GM18507 (cell line): ENCODE data around the gene S100G.
"Not testable (repeated sequence)": the region's sequence is repeated elsewhere in the genome, so short reads cannot be mapped to it uniquely, and the experiment has no call there.

Experiments used
- DNase-seq: peaks from one replicate; pipeline ENCODE4 v3.0.0; 2011; ENCODE audit warnings: low read depth; ENCODE audit not compliant: insufficient read length; ENCODE audit errors: extremely low spot score
- FAIRE-seq: peaks from 2 replicates; lab custom pipeline; 2011; peaks lifted over from hg19 to GRCh38; lab: Jason Lieb, UNC

Gene S100G, protein sequence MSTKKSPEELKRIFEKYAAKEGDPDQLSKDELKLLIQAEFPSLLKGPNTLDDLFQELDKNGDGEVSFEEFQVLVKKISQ

DNA sequence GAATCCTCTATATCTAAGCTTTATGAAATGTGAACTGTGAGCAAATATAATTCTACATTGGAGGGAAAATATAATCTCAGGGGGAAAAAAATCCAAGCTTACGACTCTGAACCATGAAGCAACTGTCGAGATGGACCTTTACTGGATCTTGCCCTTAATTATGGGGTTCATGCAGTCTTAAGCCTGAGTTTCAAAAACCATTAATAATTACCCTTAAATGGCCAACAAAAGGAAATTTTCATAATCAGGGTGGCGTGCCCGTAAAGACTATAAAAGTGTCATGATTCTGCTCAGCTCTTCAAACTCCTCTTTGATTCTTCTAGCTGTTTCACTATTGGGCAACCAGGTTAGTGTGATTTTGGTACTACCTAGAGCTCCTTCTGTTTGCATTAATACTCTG lies at the start of gene S100G:
Gene S100G, plus strand, starts transcription at position 301 of the 400 bp plus-strand sequence. CDS start 849 bp downstream, outside the sequence.
- FAIRE-seq (no peak), DNase-seq (no peak)

DNA sequence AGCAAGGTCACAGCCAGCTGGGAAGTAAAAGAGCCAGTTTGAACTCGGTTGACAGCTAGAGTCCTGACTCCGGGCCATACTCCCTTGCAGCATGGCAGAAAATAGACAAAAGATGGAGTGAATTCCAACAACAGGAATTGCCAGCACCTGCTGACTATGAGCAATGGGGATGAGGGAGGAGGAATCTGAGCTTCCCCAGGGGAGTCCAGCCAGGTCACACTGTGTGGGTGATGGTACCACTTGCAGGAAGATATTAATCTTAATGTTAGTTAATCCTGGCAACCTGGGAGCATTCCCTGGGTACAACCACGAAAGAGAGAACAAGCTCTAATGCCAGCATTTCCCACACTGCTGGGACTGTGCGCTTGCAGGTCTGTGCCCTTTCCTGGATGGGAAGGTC lies 48.1 kb upstream of the S100G start:
- no peak for FAIRE-seq
- DNase-seq, result no peak

DNA sequence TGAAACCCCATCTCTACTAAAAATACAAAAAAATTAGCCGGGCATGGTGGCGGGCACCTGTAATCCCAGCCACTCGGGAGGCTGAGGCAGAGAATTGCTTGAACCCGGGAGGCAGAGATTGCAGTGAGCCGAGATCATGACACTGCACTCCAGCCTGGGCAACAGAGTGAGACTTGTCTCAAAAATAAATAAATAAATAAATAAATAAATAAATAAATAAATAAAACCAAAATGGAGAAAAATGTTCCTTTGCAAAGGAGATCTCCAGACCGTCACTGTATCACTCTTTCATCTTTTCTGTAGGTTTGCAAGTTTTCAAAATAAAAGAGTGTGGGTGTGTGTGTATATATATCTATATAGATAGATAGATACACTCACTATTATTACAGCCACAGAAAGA lies 46.7 kb upstream of the S100G start:
- not testable (repeated sequence) for DNase-seq, FAIRE-seq

DNA sequence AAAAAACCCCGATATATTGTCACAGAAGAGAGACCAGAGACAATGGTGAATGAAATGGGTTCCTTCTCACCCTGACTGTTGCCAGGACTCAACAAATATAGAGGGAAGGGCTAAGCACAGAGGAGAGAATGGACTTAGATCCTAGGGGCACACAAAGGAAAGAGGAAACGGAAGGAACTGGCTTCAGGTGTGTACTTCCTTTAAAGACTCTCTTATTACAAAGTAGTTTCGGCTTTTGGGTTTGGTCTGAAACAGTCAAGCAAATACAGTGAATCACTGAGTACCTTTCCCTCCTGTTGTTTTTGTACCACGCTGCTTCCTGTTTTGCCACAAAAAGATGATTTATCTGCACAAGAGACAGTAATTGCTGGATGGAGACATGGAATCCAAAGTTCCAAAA lies 46.1 kb upstream of the S100G start:
- FAIRE-seq (no peak), DNase-seq (no peak)

DNA sequence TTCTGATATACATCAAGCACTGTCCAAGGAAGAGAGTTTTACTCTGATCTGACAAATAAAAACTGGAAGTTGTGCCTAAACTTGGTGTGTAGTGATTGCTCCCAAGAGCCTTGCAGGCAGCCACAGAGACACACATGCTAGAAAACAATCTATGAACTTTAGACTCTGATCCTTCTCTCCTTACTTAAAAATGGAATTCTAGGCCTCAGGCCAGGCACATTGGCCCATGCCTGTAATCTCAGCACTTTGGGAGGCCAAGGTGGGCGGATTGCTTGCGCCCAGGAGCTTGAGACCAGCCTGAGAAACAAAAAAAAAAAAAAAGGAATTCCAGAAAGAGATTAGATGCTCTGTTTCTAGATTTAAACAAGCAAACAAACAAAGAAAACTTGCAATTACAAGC lies 45.6 kb upstream of the S100G start:
- DNase-seq (no peak), FAIRE-seq (no peak)

DNA sequence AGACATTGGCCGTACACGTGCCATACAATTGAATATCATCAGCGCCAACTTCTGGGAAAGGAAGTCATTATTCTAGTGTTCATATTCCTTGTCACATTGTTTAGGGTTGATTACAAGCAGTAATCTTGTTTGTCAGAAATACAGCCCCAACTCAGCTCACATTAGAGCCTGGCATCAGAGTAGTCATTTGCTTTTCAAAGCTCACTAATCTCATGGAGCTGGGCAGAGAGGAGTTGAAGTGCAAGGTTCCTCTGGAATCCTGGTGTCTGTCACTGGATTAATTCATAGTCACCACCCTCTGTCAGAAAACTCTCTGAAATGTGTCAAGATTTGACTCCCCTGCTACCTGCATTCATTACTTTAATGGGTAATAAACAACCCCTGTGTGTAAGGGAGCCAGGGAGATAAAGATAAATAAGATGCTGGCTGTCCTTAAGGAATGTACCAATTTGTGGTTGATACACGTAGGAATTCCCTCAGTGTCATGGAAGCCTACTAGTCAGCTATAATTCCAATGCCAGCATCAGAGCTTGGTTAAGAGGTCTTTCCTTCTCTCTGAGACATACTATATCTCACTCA lies 43.7 kb upstream of the S100G start:
- no peak for FAIRE-seq
- DNase-seq, result no peak

DNA sequence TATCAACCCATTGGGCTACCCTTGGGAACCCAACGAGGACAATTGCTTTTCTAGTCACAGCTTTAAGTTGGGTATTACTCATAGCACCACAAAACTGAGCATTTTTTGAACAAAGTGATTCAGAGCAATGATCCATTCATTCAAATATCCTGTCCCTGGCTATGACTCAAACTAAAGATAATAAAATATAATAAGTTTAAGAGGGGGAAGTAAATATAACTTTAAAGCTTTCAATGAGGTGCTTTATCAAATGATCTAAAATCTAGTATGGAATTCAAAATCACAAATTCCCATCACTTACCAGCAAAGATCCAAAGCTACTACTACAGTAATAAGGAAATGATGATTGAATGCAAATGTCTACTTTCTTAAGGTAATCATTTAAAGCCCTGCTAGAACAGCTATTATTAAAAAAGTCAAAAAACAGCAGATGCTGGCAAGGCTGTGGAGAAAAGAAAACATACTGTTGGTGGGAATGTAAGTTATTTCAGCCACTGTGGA lies 39.8 kb upstream of the S100G start:
- FAIRE-seq (no peak), DNase-seq (no peak)

DNA sequence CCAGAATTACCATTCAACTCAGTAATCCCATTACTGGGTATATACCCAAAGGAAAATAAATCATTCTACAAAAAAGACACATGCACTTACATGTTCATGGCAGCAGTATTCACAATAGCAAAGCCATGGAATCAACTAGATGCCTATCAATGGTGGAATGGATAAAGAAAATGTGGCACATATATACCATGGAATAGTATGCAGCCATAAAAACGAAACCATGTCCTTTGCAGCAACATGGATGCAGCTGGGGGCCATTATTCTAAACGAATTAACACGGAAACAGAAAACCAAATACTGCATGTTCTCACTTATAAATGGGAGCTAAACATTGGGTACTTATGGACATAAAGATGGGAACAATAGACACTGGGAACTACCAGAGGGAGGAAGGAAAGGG lies 39.3 kb upstream of the S100G start:
- not testable (repeated sequence) for DNase-seq, FAIRE-seq

DNA sequence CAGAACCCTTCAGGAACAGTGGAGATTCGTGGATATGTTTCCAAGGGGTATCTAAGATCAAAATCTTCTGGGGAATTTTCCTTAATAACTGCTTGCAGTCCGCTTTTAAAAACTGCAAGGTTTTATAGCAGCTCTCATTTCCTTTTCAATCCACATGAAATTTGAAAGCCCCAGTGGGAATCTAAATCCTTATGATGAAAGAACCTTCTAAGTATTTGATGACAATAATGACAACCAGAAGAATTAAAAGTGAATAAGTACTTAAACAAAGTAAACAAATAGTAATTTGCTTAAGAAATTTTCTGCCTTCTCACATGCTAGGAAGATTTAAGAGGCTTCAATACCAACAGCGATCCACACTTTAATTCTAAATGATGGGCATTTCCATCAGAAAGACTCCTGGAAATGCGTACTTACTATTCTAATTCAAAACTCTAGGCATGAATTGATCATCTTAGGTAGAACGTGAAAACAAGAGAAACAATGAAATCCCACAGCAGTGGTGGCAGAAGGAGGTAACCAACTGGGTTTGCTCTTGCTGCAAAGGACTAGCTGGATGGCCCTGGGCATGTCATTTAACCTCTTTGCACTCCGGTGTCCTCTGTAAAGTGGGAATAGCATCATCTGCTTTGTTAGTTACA lies 37.6 kb upstream of the S100G start:
- FAIRE-seq (no peak), DNase-seq (no peak)

DNA sequence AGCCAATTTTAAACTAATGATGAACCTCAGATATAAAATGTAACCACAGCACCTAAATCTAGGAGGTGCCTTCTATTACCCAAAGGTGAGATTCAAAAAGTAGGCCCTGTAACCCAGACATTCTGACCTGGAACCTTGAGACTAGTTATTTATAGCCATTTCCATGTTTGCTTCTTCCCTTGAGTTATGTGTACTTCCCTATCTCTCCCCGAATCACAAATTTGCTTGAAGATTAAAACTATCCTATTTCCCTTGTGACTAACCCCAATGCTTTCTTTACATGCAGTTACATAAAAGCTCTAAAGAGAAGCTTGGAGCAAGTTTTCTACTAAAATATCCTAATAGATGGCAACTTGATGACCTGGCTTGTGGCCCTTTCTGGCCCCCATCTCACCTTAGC lies 32.6 kb upstream of the S100G start:
- FAIRE-seq, result no peak
- DNase-seq, result no peak

DNA sequence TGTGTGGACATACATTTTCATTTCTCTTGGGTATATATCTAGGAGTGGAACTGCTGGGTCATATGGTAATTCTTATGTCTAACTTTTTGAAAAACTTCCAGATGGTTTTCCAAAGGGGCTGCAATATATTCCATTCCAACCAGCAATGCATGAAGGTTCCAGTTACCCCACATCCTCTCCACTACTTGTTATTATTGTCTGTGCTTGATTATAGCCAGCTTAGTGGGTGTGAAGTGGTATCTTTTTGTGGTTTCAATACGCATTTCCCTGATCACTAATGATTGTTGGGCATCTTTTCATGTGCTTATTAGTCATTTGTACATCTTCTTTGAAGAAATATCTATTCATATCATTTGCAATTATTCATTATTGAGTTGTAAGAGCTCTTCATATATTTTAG lies 31.5 kb upstream of the S100G start:
- FAIRE-seq (no peak), DNase-seq (no peak)

DNA sequence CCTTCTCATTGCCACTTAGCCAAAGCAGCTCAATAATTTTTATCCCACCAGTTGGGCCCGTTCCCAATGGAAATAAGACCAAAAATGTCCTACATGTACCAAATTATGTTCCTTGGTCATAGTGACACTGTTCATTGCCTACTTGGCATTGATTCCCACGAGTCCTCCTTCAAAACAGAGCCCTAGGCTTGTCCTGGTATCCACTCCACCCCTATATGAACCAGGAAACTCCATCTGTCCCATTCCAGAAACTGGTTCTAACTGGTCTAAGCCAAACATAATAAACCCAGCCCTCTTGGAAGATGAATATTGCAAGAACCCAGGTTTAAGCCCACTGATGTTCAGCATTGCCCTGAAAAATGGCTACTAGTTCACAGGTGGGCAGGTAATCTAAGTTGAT lies 30.9 kb upstream of the S100G start:
- no peak for DNase-seq
- no peak for FAIRE-seq

DNA sequence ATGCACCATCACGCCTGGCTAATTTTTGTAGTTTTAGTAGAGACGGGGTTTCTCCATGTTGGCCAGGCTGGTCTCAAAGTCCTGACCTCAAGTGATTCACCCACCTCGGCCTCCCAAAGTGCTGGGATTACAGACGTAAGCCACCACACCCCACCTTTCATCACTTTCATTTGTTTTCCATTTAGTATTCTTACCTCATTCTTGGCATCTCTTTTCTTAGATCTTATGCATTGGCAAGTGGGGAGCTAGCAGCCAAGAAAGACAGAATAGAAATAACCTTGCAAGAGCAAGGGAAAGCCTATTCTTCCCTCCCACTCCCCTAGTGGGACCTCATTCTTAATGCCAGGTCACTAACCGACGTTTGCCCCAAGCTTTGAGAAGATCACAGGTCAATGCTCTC lies 21.4 kb upstream of the S100G start:
- DNase-seq, FAIRE-seq: not testable (repeated sequence)

DNA sequence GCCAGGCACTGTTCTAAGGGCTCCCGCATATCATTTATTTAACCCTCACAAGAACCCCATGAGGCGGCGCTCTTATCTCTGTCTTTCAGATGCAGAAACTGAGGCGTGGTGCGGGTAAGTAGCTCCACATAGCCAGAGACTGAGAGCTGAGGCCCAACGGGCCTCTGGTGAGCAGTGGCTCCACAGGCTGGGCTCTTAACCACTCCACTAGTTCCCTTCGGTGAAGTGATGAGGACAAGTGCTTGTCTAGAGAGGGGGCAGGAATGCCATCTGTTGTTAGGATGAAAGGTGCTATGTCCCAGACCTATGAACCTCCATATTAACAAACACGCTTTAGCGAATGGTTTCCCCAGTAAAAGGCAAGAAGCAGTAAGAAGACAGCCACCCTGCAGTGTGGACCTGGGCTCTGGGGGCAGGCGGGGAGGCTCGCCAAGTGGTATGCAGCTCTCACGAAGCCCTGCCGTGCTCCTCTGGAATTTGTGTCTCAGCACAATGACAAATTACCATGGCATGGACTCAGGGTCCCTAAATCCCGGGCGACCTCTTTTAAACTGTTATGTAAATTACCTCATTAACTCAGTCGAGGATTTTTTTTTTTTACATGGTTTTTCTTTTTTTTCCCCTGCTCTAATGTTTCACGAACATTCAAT lies 20.9 kb upstream of the S100G start:
- DNase-seq (no peak), FAIRE-seq (no peak)

DNA sequence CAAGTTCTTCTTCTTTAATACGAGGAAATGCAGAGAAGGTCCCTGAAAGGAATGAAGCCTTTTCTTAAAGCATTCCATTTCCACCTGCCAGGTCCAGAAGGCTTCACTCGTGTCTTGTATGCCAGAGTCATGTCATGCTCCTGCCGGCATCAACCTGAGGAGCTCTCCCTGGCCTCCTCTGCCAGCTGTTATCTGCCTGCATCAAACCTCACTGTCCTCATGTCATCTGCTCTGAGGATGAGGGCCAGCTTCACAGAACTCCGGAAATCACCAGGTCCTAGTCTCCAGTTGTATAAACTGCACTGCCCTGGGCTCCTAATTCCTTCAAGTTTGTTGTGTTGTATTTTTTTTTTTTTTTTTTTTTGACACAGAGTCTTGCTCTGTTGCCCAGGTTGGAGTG lies 20.0 kb upstream of the S100G start:
- FAIRE-seq (no peak), DNase-seq (no peak)

DNA sequence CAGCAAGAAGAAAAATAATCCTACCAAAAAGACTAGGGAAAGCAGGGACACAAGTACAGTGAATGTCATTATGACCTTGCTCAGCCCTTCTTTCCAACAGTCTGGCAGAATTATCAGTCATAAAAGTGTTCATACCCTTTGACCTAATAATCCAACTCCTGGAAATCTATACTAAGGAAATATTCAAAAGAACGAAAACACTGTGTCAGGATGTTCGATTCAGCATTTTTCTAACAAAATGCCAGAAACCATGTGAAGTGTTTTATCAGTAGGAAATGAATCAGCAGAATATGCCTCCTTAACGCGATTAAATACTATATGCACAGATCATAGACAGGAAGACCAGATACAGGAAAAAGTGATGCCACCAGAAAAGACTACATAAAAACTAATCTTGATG lies 16.2 kb upstream of the S100G start:
- no peak for DNase-seq
- peak; percentile 26 for FAIRE-seq

DNA sequence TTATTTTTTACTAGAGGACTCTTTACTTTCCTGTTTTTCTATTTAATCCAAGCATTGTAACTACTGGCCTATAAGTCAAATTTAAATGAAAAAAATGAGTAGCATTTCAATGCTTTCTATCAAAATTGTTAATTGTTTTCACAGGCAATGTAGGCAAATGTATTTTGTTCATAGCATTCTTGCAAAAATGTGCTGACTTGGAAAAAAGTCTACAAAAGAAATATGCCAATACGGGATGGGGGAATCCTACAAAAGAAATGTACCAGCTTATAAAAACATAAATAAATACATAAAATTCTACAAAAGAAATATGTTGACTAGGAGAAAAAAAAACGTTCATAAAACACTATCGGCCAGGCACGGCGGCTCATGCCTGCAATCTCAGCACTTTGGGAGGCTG lies 14.9 kb upstream of the S100G start:
- FAIRE-seq (no peak), DNase-seq (no peak)

DNA sequence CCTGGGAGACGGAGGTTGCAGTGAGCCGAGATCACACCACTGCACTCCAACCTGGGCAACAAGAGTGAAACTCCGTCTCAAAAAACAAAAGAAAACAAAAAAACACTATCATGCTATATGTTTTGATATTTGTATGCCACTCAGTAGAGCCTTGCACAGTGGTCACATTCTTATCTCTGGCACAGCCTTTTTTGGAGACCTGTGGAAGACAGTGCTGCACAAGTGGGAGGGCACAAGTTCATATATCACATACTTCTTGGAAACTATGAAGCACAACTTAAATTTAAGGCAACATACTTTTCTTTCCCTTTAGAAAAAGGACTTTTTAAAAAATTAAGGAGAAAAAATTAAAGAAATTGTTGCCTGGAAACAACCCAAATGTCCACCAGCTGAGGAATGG lies 14.4 kb upstream of the S100G start:
- FAIRE-seq (no peak), DNase-seq (no peak)

DNA sequence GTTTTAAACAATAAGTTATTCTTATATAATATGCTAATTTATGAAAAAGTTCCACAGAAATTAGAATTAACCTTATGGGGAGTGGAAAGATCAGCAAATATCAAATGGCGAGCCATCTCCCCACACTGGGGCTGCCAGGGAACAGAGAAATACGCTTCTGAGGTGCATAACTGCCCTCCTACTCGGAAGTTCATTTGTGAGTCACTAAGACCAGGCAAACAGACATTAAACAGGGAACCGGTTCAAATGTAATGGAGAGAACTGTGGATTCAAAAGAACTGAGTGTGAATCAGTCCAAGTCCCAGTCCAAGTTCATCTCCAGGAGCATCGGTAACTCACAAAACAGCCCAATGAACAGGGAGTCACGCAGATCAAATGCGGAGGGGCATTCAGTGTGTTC lies 11.4 kb upstream of the S100G start:
- no peak for FAIRE-seq
- no peak for DNase-seq

DNA sequence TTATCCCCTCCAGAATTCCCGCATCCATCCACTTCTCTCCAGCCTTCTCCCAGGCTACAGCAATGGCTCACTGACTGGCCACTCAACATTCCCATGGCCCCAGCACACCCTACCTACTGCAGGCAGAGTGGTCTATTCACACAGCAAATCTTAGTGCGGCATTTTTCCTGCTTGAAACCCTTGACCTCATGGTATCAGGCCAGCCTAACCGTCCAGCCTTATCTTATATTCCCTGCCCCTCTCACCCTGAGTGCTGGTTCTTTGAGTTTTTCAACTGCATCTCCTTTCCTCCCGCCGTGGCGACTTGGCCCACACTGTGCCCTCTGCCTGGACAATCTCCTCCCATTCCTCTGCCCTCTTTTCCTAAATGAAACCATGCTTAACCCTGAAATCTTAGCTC lies 10.0 kb upstream of the S100G start:
- no peak for FAIRE-seq
- DNase-seq, result no peak

DNA sequence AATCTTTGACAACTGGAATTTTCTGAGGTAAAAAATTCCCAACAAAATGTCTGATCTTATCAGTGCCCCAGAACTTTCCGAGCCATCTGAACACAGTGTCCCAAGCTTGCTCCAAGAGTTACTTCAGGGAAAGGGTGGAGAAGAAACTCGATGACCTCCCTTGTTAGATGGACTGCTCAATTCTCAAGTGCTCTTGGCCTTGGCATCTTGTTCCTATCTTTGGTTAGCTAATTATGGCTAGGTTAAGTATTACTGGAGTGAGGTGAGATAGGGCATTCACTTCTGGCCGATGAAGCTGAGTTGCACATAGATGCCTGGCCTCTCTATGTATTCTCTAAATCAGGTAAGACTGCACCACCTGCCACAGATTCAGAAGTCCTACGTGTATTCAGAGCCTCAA lies 9.1 kb upstream of the S100G start:
- FAIRE-seq (no peak), DNase-seq (no peak)
